Measurements from ENCODE around the gene TPPP3. TPM values are rescaled to one million over a fixed set of nuclear protein-coding genes. Genes with fewer than 3 reads are reported as not detected.

TPPP3 gene
- polyA plus RNA-seq, 1 donor: 384 TPM

Other genes starting within 250 kb of the TPPP3 start
- 10.9 TPM for gene B3GNT9, start 242.5 kb downstream of the TPPP3 start, polyA plus RNA-seq (ENCODE audit: insufficient read length)
- gene TRADD, start 233.6 kb downstream of the TPPP3 start, polyA plus RNA-seq (ENCODE audit: insufficient read length): 5.9 TPM
- gene FBXL8, start 233.5 kb downstream of the TPPP3 start, polyA plus RNA-seq (ENCODE audit: insufficient read length): 2.5 TPM
- gene HSF4, start 228.8 kb downstream of the TPPP3 start, polyA plus RNA-seq (ENCODE audit: insufficient read length): 5.3 TPM
- 44.3 TPM for gene NOL3, start 223.0 kb downstream of the TPPP3 start, polyA plus RNA-seq (ENCODE audit: insufficient read length)
- gene MATCAP1, start 209.5 kb downstream of the TPPP3 start, polyA plus RNA-seq (ENCODE audit: insufficient read length): 22.9 TPM
- 15.3 TPM for gene EXOC3L1, start 203.4 kb downstream of the TPPP3 start, polyA plus RNA-seq (ENCODE audit: insufficient read length)
- gene E2F4, start 201.3 kb downstream of the TPPP3 start, polyA plus RNA-seq (ENCODE audit: insufficient read length): 40.9 TPM
- 1.1 TPM for gene ELMO3, start 194.4 kb downstream of the TPPP3 start, polyA plus RNA-seq (ENCODE audit: insufficient read length)
- 17.5 TPM for gene TMEM208, start 166.4 kb downstream of the TPPP3 start, polyA plus RNA-seq (ENCODE audit: insufficient read length)
- gene FHOD1, start 146.0 kb downstream of the TPPP3 start, polyA plus RNA-seq (ENCODE audit: insufficient read length): 20.1 TPM
- 1.5 TPM for gene SLC9A5, start 144.5 kb downstream of the TPPP3 start, polyA plus RNA-seq (ENCODE audit: insufficient read length)
- gene PLEKHG4, start 114.0 kb downstream of the TPPP3 start, polyA plus RNA-seq (ENCODE audit: insufficient read length): 10.0 TPM
- 0.31 TPM for gene KCTD19, start 66.8 kb downstream of the TPPP3 start, polyA plus RNA-seq (ENCODE audit: insufficient read length)
- 0.50 TPM for gene LRRC36, start 66.7 kb downstream of the TPPP3 start, polyA plus RNA-seq (ENCODE audit: insufficient read length)
- 18.3 TPM for gene ZDHHC1, start 23.0 kb upstream of the TPPP3 start, polyA plus RNA-seq (ENCODE audit: insufficient read length)
- 12.5 TPM for gene HSD11B2, start 37.6 kb upstream of the TPPP3 start, polyA plus RNA-seq (ENCODE audit: insufficient read length)
- 71.6 TPM for gene ATP6V0D1, start 87.7 kb upstream of the TPPP3 start, polyA plus RNA-seq (ENCODE audit: insufficient read length)
- gene AGRP, start 90.0 kb upstream of the TPPP3 start, polyA plus RNA-seq (ENCODE audit: insufficient read length): not detected
- gene RIPOR1, start 135.3 kb upstream of the TPPP3 start, polyA plus RNA-seq (ENCODE audit: insufficient read length): 64.8 TPM
- 43.9 TPM for gene CTCF, start 169.0 kb upstream of the TPPP3 start, polyA plus RNA-seq (ENCODE audit: insufficient read length)